Medulla oblongata (tissue), 1 donor: ENCODE data around the gene LRRC39.
"Not testable (repeated sequence)": the region's sequence is repeated elsewhere in the genome, so short reads cannot be mapped to it uniquely, and the experiment has no call there.

Source experiments
- DNase-seq: peaks from one replicate; pipeline ENCODE4 v3.0.0-alpha.2; 2015; ENCODE audit errors: extremely low spot score

LRRC39 gene

DNA sequence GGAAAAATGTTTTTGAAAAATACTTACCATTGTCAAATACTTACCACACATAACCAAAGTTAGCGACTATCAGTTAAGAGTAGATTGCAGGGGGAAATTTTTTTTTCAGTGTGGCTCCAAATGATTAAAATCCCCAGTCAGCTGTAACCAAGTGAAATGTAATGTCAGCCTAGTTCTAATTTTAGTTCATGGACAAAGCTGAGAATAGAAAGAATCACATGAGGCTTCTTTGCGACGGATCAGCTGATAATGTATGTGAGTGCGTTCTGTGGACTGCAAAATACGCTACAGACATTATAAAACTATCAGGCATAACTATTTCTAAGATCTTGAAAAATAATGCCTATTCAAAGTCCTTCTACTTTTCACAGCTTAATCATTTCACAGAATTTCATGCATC is at the start of gene LRRC39:
Gene LRRC39 (minus strand): TSS at position 166 of the 400 bp plus-strand sequence. CDS start 9,740 bp downstream, outside the sequence.
- no peak for DNase-seq

GRCh38 chr1:100222428-100222827 is 44.4 kb upstream of the LRRC39 start:
- DNase-seq, result no peak

DNA sequence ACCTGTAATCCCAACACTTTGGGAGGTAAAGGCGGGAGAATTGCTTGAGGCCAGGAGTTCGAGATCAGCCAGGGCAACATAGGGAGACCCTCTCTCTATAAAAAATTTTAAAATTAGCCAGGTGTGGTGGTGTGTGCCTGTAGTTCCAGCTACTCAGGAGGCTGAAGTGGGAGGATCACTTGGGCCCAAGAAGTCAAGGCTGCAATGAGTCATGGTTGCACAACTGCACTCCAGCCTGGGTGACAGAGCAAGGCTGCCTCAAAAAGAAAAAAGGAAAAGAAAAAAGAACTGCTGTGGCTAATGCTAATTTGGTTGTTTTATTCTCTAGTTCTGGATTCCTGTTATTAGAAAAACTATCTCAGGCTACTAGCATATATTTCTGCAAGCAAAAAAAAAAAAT is 41.8 kb upstream of the LRRC39 start:
- no peak for DNase-seq

- no peak for DNase-seq
Observed at GRCh38 chr1:100219457-100219856, 41.4 kb upstream of the LRRC39 start.

- DNase-seq, result no peak
Observed at GRCh38 chr1:100217834-100218233, 39.8 kb upstream of the LRRC39 start.

GRCh38 chr1:100215101-100215500 is 37.0 kb upstream of the LRRC39 start:
- no peak for DNase-seq

GRCh38 chr1:100213141-100213540 is 35.1 kb upstream of the LRRC39 start:
- no peak for DNase-seq

DNA sequence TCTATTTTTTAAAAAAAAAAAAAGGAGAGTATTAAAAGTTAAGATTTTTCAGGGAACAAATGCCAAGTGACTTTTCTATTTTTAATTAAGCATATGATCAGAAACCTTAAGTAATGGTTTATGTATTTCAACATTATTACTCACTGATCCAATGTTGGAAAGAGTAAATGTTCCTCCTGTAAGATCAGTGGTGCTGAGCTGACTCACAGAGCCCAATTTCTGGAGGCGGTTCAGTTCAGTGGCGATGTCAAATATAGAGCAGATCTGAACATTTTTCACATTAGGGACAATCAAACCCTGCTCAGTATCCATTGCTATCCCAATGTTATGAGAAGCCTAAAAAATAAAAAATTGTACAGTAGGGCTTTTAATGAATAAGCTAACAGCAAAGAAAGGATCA is 28.2 kb upstream of the LRRC39 start:
- no peak for DNase-seq

GRCh38 chr1:100205593-100205992 is 27.5 kb upstream of the LRRC39 start:
- not testable (repeated sequence) for DNase-seq

GRCh38 chr1:100205103-100205502 is 27.0 kb upstream of the LRRC39 start:
- DNase-seq, result not testable (repeated sequence)

DNA sequence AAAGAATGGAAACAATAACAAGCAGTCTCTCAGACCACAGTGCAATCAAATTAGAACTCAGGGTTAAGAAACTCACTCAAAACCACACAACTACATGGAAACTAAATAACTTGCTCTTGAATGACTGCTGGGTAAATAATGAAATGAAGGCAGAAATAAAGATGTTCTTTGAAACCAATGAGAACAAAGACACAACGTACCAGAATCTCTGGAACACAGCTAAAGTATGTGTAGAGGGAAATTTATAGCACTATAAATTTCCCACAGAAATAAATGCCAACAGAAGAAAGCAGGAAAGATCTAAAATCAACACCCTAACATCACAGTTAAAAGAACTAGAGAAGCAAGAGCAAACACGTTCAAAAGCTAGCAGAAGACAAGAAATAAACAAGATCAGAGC is 24.6 kb upstream of the LRRC39 start:
- DNase-seq, result not testable (repeated sequence)

DNA sequence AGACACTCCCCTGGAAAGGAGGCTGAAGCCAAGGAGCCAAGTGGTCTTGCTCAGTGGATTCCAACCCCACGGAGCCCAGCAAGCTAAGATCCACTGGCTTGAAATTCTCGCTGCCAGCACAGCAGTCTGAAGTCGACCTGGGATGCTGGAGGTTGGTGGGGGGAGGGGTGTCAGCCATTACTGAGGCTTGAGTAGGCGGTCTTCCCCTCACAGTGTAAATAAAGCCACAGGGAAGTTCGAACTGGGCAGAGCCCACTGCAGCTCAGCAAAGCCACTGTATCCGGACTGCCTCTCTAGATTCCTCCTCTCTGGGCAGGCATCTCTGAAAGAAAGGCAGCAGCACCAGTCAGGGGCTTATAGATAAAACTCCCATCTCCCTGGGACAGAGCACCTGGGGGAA is 22.0 kb upstream of the LRRC39 start:
- DNase-seq, result not testable (repeated sequence)

DNA sequence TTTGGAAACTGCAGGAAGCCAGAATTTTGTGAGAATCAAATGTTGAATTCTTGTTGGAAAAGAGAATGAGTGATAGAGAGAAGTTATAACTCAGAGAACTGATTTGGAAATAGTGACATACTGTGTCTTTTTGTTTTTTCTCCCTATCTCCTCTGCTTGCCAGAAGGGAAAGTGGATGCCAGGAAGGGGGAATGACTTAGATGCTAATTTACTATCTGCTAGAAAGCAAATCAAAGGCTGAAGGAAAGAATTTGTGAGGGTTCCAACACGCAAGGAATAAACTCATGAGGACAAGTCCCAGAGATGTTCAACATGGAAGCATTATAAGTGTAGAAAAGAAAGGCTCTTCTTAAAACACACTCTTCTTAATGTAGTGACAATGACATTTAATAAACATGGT is 20.5 kb upstream of the LRRC39 start:
- no peak for DNase-seq

DNA sequence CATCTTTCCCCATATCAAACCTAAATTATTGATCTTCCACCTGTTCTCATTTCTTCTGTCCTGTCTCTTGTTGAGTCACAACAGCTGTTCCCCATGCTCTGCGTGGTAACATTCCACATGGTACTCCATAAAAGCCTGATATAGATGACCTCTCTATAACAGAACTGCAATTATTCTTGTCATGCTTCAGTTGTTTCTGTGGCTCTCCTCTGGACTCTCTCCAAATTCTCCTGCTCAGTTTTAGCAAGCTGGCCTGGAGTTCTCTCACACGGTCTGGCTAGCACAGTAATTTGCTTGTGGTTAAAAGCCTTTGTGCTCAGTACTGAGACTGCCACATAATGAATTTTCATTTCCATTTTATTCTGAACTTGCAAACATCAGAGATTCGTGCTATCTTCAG is 10.6 kb upstream of the LRRC39 start:
- DNase-seq, result peak; percentile 85

GRCh38 chr1:100187912-100188311 is 9.9 kb upstream of the LRRC39 start:
- DNase-seq, result peak; percentile 55

DNA sequence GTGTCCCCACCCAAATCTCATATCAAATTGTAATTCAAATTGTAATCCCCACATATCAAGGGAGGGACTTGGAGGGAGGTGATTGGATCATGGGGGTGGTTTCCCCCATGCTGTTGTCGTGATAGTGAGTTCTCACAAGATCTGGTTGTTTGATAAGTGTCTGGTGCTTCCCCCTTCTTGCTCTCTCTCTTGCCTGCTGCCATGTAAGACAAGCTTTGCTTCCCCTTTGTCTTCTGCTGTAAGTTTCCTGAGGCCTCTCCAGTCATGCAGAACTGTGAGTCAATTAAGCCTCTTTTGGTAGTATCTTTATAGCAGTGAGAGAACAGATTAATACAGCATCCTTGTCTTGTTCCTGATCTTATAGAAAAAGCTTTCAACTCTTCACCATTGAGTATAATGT is 6.5 kb upstream of the LRRC39 start:
- no peak for DNase-seq

DNA sequence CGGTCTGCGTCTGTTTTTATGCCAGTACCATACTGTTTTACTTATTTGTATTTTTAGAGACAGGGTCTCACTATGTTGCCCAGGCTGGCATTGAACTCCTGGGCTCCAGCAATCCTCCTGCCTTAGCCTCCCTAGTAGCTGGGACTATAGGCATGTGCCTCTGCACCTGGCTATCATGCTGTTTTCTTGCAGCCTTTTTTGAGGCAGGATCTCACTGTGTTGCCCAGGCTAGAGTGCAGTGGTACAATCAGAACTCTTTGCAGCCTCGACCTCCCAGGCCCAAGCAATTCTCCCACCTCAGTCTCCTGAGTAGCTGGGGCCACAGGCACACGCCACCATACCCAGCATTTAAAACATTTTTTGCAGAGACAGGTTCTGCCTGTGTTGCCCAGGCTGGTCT is 5.3 kb upstream of the LRRC39 start:
- no peak for DNase-seq

DNA sequence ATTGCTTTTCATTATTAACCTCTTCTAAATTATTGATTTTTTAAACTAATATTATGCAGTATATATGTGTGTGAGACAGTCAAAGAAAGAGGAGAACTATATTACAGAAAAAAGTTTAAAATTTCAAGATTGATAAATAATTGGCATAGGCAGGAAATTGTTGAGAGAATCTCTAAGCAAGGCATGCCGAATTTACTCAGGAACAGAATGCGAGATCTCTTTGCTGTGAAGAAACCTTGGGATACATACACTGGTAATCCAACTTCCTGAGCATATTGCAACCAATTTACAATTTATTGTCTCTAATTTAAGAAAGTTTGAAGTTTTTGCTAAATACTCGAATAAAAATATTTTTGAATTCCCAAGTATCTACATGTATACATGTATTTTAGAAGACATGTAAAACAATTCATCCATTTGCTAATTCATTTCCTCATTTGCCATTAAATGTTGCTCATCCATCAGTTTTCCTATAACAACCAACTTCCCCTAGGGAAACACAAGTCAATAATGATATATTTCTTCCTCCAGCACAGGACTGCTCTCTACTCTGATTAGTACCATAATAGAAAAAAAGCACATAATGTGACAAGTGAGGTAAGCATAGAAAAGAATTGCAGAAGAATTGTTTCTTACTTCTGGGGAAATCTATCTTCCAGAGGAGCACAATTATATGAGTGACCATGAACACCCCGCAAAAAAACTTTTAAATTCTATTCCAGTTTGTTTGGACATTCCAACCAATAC is 588 bp downstream of the LRRC39 start:
- DNase-seq, result no peak

DNA sequence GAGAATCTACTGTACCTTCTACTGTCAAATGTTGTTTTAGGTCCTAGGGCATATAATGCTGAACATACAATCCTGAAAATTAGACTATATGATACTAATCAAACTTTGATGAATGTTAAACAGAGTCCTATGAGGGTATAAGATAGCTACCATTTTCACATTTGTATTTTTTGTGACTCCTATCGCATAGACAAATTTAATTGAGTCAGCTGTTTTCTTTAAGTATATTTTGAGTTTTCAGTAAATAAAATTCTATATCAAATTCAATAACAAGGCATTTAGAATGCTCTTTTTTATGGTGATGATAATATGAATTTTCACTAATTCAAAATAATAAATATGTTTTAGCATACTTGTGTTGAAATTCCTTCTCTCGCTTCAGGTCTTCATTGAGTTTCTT is 10.0 kb downstream of the LRRC39 start:
- DNase-seq, result no peak

DNA sequence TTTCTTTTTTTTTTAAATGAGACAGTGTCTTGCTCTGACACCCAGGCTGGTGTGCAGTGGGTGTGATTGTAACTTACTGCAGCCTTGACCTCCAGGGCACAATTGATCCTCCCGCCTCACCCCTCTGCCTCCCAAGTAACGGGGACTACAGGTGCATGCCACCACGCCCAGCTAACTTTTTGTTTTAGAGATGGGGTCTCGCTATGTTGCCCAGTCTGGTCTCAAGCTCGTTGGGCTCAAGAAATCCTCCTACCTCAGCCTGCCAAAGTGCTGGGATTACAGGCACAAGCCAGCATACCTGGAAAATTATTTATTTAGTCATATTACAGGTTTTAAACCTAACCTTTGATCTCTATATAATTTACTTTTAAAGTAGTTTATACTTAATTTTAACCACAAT is 13.4 kb downstream of the LRRC39 start:
- no peak for DNase-seq

DNA sequence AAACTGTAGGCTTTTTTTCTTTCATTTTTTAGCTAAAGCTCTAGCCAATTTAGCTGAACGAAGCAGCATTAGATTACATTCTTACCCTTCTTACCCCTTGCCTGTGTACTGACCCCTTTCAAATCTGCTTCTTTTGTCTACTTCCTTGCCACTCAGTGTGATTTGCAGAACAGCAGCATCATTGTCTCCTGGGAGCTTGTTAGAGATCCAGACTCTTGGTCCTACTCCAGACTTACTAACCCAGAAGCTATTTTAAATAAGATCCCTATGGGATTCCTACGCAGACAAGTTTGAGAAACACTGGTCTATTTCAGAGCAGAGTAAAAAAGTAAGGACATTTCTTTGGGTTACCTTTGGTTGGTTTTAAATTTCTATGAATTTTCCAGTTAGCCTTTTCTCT is 13.8 kb downstream of the LRRC39 start:
- peak; percentile 56 for DNase-seq

GRCh38 chr1:100162881-100163280 is 15.2 kb downstream of the LRRC39 start:
- DNase-seq, result no peak

GRCh38 chr1:100152271-100152670 is 25.8 kb downstream of the LRRC39 start:
- DNase-seq, result peak; percentile 25

- DNase-seq, result no peak
Observed at GRCh38 chr1:100151679-100152078, 26.4 kb downstream of the LRRC39 start.
